Measurements from ENCODE around the gene SLC27A3. TPM values are rescaled to one million over a fixed set of nuclear protein-coding genes. Genes with fewer than 3 reads are reported as not detected.

Gene SLC27A3
- total and polyA plus RNA-seq, 9 of the 15 experiments (the other 6 are each of a cell fraction or from before 2014, with no cell fraction given), result 0.57 to 5.2 (median 2.8) TPM

DNA sequence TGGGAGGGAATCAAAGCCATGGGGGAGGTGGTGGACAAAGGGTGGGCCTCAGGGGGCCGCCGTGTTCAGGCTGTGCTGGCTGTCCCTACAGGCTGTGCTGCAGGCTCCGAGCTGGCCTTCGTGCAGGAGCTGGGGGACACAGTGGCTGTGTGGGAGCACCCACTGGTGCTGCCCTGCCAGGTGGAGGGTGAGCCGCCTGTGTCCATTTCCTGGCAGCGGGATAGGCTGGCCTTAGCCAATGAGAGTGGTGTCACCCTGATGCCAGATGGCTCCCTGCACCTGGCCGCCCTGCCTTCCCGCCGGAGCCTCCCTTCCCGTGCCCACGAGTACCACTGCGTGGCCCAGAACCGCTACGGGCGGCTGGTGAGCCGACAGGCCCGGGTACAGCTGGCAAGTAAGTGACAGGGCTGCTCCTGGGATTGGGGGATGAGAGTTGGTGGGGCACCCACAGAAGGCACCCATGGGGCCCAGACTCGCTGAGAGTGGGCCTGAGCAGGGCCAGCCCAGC is 20.2 kb downstream of the SLC27A3 start:
- H3K4me3 ChIP-seq, result no peak overlapping the region
- no peak for FAIRE-seq
- WGBS (ENCODE audit: insufficient coverage, low coverage, missing lambda C conversion rate), result 50% methylated on average over 13 of the region's 18 CpGs

DNA sequence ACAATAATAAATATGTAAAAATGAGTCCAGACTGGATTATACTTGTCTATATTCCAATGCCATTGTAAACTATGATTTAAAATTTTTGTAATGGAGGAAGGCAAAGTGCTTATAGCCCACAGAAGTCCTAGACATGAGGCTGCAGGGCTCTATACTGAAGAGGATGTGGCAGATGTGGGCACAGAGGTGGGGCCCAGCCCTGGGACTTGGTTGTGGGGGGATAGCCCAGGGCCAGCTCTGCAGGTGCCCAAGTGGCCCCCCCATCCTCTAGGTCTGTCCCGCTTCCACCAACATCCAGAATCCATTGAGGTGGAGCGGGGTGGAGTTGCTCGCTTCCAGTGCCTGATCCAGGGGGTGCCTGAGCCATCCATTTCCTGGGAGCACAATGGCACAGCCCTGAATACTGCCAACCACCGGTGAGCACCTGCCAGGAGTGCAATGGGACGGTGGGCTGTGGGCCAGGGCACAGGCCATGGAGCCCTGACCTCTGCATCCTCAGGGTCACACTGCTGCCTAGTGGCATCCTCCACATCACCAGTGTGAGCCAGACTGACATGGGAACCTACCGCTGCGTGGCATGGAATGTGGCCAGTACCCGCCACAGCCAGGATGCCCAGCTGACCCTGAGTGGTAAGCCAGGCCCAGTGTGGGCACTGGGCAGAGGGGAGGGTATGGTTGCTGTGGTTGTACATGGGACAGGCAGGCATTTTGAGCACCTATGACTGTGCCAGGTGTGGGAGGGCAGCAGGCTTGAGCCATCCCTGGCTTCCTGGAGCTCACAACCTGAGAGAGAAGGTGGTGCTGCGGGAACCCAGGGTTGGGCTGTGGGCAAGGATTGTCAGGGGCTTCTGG is 21.0 kb downstream of the SLC27A3 start:
- ATAC-seq (no peak), DNase-seq (ENCODE audit: extremely low read depth in 1 of 4, low spot score in 3 of 4) (no peak), FAIRE-seq (no peak)
- H3K27ac ChIP-seq (ENCODE audit: extremely low read depth, low read depth, low read length), result no peak overlapping the region
- no peak overlapping the region for H3K4me2 ChIP-seq (ENCODE audit: insufficient read depth, low read length)
- no peaks in the 10 kb centered on the region for H3K9me3 ChIP-seq (replicated peaks; ENCODE audit: control insufficient read depth, insufficient read depth, low read depth, low read length)
- CTCF ChIA-PET (ENCODE audit: low intra/inter-chr PET ratio), result interaction anchor here (0.6 to 1.0 kb wide), 2 partner anchors 124 to 476 kb away, joined by 3 read pairs; partner anchors contain the start of gene HAX1
- H3K9me1 ChIP-seq (ENCODE audit: control insufficient read depth, insufficient read depth, low read length), result no peaks in the 10 kb centered on the region
- in situ Hi-C loops (cut with MboI) (loop anchor here (5.0 kb wide), 1 partner anchor 191 kb away; the partner anchor contains the start of gene RAB13), intact Hi-C loops (cut with micrococcal nuclease) (loop anchor here (5.0 kb wide), 2 partner anchors 126 to 171 kb away; partner anchors contain the start of genes CREB3L4 and GATAD2B)
- POLR2A ChIA-PET, result no interaction called here
- TF ChIP-seq ZNF24 (IDR thresholded peaks at IDR 0.05) (no peak), ZC3H4 (CRISPR knock-in tag; IDR thresholded peaks at IDR 0.05; ENCODE audit: borderline replicate concordance) (0 out of 2 replicates have a peak, but pooled peaks have one; percentile 17)
- no TSS peak for BruUV-seq (replicated peaks)
- H4K20me1 ChIP-seq (replicated peaks; ENCODE audit: control insufficient read depth, insufficient read depth, low read length), result no peaks in the 10 kb centered on the region
- no peaks in the 10 kb centered on the region for H3K27me3 ChIP-seq (ENCODE audit: control insufficient read depth in 2 of 2, insufficient read depth in 2 of 2, low read length in 2 of 2)
- no peak overlapping the region for H3K4me3 ChIP-seq
- WGBS (ENCODE audit: insufficient coverage, low coverage, missing lambda C conversion rate), result 17% methylated on average over 8 of the region's 9 CpGs
- peak overlapping the region in 1 of 2 experiments; percentile 61; a peak in 1 of 4 replicates for H3K9ac ChIP-seq (ENCODE audit: insufficient read depth in 1 of 2, low read depth in 2 of 2, low read length in 2 of 2)
- H2AFZ ChIP-seq (ENCODE audit: low read depth, low read length), result no peak overlapping the region
- H3K36me3 ChIP-seq (ENCODE audit: control insufficient read depth, insufficient read depth, low read length), result no peaks in the 10 kb centered on the region
- peaks cover 7 to 50% of the 10 kb centered on the region in 2 experiments; a peak in 4 of 5 replicates for H3K4me1 ChIP-seq (replicated peaks in 1 of 2; ENCODE audit: control insufficient read depth in 2 of 2, insufficient read depth in 2 of 2, low read length in 2 of 2)
- H3K79me2 ChIP-seq (ENCODE audit: control insufficient read depth, insufficient read depth, low read length), result no peaks in the 10 kb centered on the region

More for the DNA sequence above, 20.2 kb downstream of the SLC27A3 start:
- H3K27ac ChIP-seq (ENCODE audit: extremely low read depth, low read depth, low read length), result no peak overlapping the region
- intact Hi-C loops (cut with micrococcal nuclease), result loop anchor here (5.0 kb wide), 2 partner anchors 127 to 172 kb away; partner anchors contain the start of genes CREB3L4 and GATAD2B
- CTCF ChIA-PET (ENCODE audit: low intra/inter-chr PET ratio), result no interaction called here
- BruUV-seq (replicated peaks), result no TSS peak
- DNase-seq (ENCODE audit: extremely low read depth in 1 of 4, low spot score in 3 of 4) (no peak), ATAC-seq (no peak)
- H3K27me3 ChIP-seq (ENCODE audit: control insufficient read depth in 2 of 2, insufficient read depth in 2 of 2, low read length in 2 of 2), result no peaks in the 10 kb centered on the region
- H3K79me2 ChIP-seq (ENCODE audit: control insufficient read depth, insufficient read depth, low read length), result no peaks in the 10 kb centered on the region
- H4K20me1 ChIP-seq (replicated peaks; ENCODE audit: control insufficient read depth, insufficient read depth, low read length), result no peaks in the 10 kb centered on the region
- no peaks in the 10 kb centered on the region for H3K9me1 ChIP-seq (ENCODE audit: control insufficient read depth, insufficient read depth, low read length)
- H3K9me3 ChIP-seq (replicated peaks; ENCODE audit: control insufficient read depth, insufficient read depth, low read depth, low read length), result no peaks in the 10 kb centered on the region
- H3K9ac ChIP-seq (ENCODE audit: insufficient read depth in 1 of 2, low read depth in 2 of 2, low read length in 2 of 2), result peak overlapping the region in 1 of 2 experiments; percentile 59; a peak in 1 of 4 replicates
- no peaks in the 10 kb centered on the region for H3K36me3 ChIP-seq (ENCODE audit: control insufficient read depth, insufficient read depth, low read length)
- in situ Hi-C loops (cut with MboI), result loop anchor here (5.0 kb wide), 1 partner anchor 192 kb away; the partner anchor contains the start of gene RAB13
- H3K4me2 ChIP-seq (ENCODE audit: insufficient read depth, low read length), result no peak overlapping the region
- POLR2A ChIA-PET, result no interaction called here
- no peak overlapping the region for H2AFZ ChIP-seq (ENCODE audit: low read depth, low read length)
- H3K4me1 ChIP-seq (replicated peaks in 1 of 2; ENCODE audit: control insufficient read depth in 2 of 2, insufficient read depth in 2 of 2, low read length in 2 of 2), result peaks cover 7 to 50% of the 10 kb centered on the region in 2 experiments
- TF ChIP-seq TCF3 (CRISPR knock-in tag; IDR thresholded peaks at IDR 0.05) (no peak), POLR2G (IDR thresholded peaks at IDR 0.05; ENCODE audit: low read depth, low read length) (0 out of 2 replicates have a peak, but pooled peaks have one; percentile 33)

All from K562 (cell line).